Measurements from ENCODE around the gene HNRNPR. TPM values are rescaled to one million over a fixed set of nuclear protein-coding genes. Genes with fewer than 3 reads are reported as not detected.

The HNRNPR gene
- total and polyA plus RNA-seq, 9 of the 15 experiments (the other 6 are each of a cell fraction or from before 2014, with no cell fraction given), result 80.9 to 372 (median 301) TPM

DNA sequence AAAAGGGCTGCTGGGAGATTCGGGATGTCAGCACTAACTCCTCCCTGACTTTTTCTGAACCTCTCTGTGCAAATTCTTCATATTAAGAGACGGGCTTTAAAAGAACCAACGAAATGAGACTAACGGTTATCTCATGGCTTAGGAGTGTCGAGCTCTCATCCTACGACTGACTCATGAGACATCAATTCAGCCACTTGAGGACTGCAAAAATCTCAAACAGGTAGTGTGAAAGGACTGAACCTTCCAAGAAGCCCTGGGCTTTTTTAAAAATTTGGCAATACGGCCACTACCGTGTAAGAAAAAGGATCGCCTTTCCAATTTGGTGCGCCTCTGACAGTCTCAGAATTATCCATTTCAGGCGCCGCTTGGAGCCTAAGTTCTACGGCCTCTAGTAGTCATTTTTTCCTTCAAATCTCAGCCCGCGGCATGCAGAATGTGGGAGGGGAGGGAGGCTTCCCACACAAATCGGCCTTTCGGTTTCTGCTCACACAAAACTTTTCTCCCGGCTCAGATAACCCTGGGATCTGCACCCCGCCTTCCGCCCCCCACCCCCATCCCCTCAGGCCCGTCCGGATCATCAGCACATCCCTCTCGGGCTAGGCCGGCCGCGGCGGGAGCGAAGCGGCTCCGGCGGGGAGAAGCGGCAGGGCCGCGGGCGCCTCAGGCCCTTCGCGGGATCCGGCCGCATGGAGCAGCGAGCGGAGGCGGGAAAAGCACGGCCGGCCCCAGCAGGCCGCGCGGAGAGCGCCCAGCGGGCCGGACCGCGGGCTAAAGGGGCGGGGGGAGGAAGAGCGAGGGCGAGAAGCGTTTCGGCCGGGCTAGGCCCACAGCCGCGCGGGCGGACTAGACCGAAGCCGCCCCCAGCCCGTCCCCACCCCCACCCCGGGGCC, 618 bp downstream of the HNRNPR start (continued):
- TF ChIP-seq, protein P1, sequence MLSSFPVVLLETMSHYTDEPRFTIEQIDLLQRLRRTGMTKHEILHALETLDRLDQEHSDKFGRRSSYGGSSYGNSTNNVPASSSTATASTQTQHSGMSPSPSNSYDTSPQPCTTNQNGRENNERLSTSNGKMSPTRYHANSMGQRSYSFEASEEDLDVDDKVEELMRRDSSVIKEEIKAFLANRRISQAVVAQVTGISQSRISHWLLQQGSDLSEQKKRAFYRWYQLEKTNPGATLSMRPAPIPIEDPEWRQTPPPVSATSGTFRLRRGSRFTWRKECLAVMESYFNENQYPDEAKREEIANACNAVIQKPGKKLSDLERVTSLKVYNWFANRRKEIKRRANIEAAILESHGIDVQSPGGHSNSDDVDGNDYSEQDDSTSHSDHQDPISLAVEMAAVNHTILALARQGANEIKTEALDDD (IDR thresholded peaks at IDR 0.05), result peak; percentile 57
- TF ChIP-seq CREB5 (CRISPR knock-in tag; IDR thresholded peaks at IDR 0.05) (no peak), PRPF4 (IDR thresholded peaks at IDR 0.05; ENCODE audit: insufficient read depth, low read depth, low read length, poor library complexity, severe bottlenecking) (no peak), E2F3 (CRISPR knock-in tag; IDR thresholded peaks at IDR 0.05) (peak; percentile 89), NFIX (CRISPR knock-in tag; IDR thresholded peaks at IDR 0.05; ENCODE audit: low read depth) (no peak), BACH1 (tag; IDR thresholded peaks at IDR 0.05) (no peak), SMAD1 (IDR thresholded peaks at IDR 0.05; ENCODE audit: low read depth, low read length, partially characterized antibody) (no peak), UBTF (IDR thresholded peaks at IDR 0.05; ENCODE audit: borderline replicate concordance in 1 of 2, low read depth in 2 of 2, low read length in 2 of 2) (peak; percentile 27 to 58; a peak in 2 of 4 replicates), MTA3 (IDR thresholded peaks at IDR 0.05; ENCODE audit: borderline replicate concordance) (no peak), NONO (IDR thresholded peaks at IDR 0.05; ENCODE audit: low read depth in 2 of 2, low read length in 1 of 2) (peak; percentile 24 to 48; a peak in 1 of 4 replicates)
- TF ChIP-seq, protein P2, sequence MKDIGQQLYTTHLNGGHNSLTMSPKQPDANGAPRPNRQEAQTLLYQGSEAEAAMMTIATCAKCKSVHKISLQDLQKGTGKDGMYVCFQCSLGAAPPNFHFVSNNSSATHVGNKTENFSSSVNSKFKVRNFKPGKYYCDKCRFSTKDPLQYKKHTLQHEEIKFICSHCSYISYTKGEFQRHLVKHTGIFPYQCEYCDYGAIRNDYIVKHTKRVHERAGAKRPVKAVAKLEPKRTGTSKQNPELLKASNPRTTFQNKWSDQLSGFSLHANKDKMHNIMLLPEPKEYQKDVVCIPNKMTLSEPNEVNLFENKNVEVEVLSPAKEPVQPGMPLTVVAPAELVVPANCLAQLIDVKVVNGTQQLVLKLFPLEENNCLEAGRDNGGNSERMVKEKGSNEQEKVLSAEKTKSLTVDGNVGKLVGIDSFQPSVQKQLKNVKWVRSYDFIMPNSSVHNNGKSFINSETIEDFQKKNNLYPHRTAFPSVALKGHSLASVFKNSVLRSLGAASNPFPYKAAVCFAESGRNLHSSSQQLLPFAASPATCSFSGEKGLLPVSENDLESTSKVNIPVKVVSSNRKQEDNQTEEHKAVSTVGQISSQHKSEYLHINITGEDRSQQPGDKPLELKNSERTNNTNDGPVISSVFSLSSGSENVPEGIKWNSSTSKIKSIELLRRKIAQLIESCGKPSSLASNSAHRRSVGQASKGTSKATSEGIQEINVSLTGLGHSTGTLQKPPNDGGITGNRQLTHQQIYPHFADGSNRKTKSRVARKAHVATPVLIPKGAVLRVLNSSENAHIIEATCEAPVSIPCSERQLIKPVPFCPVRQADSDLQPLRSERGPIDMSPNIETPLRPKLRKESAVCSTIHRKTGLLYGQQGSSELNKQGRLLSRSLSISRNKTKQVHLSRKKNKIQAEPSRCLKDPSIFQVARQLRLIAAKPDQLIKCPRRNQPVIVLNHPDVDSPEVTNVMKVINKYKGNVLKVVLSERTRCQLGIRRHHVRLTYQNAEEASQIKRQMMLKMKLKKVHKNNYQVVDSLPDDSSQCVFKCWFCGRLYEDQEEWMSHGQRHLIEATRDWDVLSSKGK (CRISPR knock-in tag; IDR thresholded peaks at IDR 0.05), result no peak
- TF ChIP-seq, protein P3, sequence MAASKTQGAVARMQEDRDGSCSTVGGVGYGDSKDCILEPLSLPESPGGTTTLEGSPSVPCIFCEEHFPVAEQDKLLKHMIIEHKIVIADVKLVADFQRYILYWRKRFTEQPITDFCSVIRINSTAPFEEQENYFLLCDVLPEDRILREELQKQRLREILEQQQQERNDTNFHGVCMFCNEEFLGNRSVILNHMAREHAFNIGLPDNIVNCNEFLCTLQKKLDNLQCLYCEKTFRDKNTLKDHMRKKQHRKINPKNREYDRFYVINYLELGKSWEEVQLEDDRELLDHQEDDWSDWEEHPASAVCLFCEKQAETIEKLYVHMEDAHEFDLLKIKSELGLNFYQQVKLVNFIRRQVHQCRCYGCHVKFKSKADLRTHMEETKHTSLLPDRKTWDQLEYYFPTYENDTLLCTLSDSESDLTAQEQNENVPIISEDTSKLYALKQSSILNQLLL (CRISPR knock-in tag; IDR thresholded peaks at IDR 0.05; ENCODE audit: borderline replicate concordance), result no peak
- TF ChIP-seq, protein P4, sequence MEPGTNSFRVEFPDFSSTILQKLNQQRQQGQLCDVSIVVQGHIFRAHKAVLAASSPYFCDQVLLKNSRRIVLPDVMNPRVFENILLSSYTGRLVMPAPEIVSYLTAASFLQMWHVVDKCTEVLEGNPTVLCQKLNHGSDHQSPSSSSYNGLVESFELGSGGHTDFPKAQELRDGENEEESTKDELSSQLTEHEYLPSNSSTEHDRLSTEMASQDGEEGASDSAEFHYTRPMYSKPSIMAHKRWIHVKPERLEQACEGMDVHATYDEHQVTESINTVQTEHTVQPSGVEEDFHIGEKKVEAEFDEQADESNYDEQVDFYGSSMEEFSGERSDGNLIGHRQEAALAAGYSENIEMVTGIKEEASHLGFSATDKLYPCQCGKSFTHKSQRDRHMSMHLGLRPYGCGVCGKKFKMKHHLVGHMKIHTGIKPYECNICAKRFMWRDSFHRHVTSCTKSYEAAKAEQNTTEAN (CRISPR knock-in tag; IDR thresholded peaks at IDR 0.05), result no peak; the same call in 1 of the 2 replicates

Data from K562 (cell line).